HG03342 (cell line): ENCODE results near the gene ANK3.

Experiments
- ATAC-seq: cut with Tn5 transposase; IDR thresholded peaks from one replicate; pipeline ENCODE4 v1.9.1; 2021; ENCODE audit warnings: mild to moderate bottlenecking, moderate library complexity; ENCODE audit not compliant: unreplicated experiment

The ANK3 gene

DNA sequence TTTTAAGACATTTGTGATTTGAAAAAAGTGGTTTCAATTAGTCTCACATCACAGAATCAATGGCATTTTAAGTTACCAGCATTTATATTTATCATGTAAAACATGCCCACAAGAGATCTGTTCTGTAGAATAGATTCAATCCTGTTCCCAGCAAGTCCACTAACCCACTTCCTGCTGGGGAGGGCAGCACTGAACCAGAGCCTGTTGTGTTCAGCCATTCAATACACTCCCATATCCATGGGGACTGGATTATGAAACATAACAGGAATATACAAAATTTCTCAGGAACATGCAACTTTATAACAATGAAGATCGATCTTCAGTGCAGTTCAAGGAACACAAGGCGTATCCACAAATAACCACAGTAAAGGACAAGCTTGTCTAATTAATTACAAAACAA is 24.4 kb upstream of the ANK3 start:
- ATAC-seq = no peak

DNA sequence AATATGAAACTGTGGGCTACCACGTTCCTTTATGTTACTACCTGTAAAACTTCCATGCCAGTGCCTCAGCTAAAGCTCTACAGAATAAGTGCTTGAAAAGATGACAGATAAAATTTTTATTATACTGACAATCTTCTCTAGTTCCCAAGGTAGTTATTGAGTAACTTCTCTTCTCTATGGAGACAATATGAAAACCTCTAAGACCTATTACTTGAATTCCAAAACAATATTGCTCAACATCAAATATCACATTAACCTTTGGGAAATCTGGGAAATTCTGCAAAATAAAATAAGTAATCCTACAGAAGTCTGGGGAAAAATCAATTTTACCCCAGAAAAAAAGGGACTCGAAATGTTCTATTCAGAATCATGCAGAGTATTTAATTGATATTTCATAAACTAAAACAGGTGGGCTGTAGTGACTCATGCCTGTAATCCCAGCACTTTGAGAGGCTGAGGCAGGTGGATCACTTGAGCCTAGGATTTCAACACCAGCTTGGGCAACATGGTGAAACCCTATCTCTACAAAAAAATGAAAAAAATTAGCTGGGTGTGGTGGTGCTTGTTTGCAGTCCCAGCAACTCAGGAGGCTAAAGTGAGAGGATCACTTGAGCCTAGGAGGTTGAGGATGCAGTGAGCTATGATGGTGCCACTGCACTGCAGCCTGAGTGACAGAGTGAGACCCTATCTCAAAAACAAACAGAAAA is 23.8 kb upstream of the ANK3 start:
- ATAC-seq = no peak

DNA sequence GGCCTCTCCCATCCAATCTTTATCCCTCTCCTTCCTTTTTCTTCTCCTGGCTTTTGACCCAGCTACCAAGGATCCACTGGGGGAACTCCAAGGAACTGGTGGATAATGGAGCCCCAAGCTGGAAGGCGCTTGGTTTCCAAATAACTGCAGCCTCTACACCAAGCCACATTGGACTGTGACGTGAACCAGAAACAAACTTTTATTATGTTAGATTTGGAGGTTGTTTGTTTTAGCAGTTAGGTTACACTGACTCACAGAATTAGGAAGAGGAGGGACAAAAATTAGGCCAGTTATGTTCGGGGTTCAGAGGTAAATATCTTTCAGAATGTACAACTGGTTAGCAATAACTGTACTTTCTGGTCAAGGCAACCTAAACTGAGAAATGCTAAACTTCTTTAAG is 21.3 kb upstream of the ANK3 start:
- no peak for ATAC-seq

DNA sequence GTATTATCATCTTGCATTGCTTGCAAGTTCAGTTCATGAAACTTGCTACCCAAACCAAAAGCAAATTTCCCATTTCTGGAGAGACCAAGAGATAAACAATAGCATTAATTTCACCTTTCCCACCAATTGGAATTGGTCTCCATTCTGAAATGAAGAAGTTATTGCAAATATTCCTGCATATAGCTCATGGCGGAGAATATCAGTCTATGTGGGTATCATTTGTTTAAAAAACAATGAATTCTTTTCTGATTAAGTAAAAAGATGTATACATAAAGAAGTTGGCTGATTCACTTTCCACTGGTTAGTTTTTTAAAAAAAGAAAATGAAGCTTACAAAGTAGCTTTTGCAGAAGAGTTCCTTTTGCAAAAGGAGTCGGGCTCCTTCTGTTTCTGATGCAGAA is 19.5 kb upstream of the ANK3 start:
- no peak for ATAC-seq

DNA sequence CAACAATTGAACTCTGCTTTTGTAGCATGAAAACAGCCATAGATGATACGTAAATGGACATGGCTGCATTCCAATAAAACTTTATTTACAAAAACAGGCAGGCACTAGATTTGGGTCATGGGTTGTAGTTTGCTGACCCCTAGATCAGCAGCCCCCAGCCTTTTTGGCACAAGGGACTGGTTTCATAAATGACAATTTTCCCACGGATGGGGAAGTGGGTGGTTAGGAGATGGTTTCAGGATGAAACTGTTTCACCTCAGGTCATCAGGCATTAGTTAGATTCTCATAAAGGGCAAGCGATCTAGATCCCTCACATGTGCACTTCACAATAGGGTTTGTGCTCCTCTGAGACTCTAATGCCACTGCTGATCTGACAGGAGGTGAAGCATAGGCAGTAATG is 16.5 kb upstream of the ANK3 start:
- no peak for ATAC-seq

DNA sequence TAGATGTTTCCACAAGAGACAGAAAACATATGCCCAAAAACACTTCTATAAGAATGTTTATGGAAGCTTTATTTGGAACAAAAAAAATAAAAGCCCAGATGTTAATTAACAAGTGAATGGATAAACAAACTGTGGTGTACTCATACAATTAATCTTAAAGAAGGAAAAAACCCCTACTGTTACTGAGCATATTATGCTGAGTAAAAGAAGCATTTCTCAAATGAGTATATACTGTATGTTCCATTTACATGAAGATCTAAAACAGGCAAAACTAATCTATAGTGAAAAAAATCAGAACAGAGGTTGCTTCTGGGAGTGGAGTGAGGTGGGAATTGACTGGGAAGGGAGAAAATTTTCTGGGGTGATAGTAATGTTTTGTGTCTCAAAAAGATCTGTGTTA is 15.5 kb upstream of the ANK3 start:
- ATAC-seq = no peak

DNA sequence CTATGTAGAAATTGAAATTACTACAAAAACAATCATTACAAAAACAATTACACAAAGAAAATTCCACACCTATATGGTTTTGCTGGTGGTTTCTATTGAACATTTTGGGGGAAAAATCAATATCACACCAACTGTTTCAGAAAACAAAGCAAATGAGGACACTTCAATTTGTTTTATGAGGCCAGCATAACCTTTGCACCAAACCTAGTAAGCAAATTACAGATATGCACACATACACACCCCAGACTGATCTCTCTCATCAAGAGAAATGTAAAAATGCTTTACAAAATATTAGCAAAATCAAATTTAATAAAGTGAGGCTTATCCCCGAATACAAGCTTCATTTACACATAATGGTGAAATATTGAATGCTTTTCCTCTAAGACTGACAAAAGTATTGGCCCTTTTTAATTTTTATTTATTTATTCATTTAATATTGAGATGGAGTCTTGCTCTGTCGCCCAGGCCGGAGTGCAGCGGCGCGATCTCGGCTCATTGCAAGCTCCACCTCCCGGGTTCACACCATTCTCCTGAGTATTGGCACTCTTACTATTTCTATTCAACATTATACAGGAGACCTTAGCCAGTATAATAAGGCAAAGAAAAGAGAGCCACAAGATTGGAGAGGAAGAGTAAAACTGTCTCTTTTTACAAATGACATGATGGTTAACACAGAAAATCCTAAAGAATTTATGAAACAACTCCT is 13.6 kb upstream of the ANK3 start:
- no peak for ATAC-seq

DNA sequence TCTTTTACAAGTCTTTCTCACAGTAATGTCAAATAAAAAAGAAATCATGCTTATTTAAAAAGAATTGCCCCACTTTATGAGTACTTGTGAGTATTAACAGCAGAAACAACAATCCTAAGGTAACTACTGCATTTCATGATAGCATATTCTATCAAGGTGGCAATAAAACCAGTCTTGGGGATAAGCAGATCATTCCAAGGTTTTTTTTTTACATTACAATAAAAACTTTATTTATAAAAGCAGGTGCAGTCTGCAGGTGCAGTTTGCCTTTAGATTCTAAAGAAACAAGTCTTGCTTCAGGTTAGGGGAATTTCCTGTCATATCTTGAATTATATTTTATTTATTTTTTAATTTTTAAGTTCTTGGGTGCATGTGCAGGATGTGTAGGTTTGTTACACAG is 10.7 kb upstream of the ANK3 start:
- no peak for ATAC-seq

DNA sequence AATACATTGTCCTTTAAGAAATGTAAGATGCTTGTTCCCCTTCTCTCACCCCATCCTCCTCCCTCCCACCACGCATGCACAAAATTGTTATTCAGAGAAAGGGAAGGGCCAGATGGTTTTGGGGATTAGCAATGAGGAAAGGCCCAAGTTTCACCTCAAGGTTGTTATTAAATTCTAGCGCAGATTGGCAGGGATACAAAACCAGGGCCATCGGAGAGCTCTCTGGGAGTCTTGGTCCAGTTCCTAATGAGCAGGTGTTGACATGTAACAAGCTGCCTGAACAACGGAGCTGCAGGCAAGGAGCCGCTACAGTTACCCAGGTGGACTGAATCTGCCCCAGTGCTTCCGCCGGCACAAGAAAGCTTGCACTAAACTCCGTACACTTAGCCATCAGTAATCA is 9.7 kb upstream of the ANK3 start:
- ATAC-seq = no peak

DNA sequence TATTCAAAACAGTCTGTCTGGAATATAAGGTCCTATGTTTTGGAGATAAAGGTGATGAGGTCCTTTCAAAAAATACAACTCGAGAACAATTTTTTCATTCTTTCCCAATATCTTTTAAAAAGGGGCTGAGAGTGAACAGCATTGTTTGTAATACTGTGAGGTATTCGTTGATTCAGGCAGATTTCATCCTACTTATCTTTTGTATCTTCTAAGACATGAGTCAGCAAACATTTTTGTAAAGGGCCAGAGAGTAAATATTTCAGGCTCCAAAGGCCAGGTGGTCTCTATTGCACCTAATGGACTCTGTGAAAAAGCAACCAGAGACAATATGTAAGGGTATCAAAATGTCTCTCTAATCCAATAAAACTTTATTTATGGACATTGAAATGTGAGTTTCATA is 8.1 kb upstream of the ANK3 start:
- no peak for ATAC-seq

DNA sequence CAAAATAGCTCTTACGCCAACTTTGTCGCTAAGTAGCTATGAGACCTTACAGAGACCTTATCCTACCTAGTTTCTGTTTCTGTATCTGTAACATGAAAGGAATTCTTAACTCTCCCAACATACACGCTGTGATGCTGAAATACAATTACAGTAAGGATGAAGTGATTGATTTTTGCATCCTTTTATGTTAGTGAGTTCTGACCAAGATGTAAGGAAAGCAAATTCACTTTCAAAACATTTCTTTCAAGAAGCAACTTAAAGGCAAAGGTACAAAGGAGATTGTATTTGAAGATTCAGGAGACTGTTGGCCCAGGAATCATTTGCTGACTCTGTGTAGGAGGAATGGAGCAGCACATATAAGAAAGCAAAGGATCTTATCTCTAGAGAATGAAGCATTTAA is 7.1 kb upstream of the ANK3 start:
- ATAC-seq = no peak

DNA sequence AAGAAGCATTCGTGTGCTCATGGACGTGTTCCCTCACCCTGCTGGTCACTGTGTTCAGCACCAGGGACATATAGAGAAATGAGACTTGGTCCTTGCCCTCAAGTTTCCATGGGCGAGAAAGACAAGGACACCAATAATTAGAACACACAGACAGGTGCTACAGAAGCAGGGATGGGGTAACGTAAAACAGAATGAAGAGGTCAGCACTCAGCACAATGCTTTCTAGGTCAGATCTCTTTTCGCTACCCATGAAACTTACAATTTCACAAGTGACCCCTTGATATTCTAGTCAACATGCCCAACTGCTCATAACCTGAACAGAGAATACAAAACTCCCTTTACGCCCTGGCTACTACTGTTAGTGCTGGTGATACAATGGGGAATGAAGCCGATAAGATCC is 6.0 kb upstream of the ANK3 start:
- no peak for ATAC-seq

DNA sequence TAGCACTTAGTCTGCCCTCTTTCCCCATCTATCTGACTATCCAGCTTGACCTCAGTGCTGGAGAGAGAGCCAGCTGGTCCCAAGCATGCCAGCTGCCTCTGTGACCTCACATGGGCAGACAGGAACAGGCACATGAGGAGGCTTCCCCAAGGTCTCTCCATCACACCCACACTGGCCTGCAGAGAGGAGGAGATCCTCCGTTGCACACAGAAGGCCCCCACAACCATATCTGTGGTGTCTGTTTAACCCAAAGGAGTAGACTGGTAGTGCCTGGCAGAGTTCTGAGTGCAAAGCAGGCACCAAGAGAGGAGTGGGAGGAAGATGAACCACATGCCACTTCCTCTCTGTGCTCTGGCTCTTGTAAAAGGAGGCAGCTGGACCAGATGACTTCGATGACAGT is 4.8 kb upstream of the ANK3 start:
- no peak for ATAC-seq

DNA sequence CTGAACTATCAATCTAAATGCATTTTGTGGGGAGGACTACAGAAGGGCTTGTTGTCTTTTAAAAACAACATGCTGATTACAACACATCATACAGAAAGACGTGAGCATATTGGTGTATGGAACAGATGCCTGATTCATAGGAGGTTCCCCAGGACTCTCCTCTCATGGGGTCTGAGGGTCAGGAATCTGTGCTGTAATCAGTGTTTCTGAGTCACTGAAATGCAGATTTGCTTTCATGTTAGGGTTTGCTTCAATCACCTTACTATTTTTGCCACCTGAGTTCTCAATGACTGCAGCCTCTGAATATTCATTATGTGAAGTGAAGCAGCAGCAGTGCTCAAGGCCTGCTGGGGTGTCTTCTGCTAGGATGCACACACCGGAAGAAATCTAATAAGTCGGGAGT is 550 bp upstream of the ANK3 start:
- ATAC-seq = no peak

DNA sequence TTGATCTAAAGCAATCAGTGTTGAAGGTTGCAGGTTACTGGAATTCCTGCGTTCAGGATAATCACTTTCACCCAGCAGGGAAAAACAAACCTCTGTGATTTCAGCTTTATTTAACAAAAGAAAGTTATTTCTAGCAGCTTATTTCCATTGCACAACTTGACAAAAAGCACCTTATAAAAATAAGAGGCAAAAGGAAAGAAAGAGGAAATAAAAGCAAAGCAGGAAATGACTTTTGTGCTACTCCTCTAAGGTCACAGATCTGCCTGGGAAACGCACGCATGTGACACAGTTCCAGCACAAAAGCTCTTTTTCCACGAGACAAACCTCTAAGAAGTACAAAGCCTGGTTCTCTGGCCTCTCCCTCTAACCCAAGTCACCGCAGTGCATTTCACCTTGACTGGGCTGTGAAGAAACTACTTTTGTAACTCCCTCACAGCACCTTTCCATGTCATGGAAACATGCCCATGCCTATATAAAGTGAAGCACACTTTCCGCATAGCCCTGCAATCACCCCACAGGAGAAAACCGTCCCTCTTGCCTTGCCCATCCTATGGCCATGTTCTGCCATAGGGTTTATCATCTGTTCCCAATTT is 870 bp downstream of the ANK3 start:
- no peak for ATAC-seq

DNA sequence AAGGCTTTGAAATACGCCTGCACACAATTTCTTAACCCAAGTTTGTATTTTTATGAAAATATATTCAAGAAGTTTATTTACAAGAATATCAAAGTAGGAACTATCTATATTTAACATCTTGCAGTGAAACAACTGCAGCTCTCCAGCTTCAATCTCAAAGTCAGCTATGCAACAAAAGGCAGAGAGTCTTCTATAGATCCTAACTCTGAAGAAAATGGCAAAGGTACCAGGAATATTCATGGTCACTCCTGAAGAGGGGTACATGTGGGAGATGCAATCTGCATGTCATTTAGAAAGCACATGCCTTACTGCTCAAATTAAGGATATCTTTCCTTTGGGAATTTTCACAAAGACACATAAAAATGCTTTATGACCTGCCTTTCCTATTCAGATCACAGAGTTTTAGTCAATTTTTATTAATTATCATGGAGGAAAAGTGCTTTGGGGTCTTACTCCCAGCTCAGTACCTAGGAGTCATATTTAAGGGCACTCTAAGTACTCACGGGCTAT is 1.5 kb downstream of the ANK3 start:
- no peak for ATAC-seq

DNA sequence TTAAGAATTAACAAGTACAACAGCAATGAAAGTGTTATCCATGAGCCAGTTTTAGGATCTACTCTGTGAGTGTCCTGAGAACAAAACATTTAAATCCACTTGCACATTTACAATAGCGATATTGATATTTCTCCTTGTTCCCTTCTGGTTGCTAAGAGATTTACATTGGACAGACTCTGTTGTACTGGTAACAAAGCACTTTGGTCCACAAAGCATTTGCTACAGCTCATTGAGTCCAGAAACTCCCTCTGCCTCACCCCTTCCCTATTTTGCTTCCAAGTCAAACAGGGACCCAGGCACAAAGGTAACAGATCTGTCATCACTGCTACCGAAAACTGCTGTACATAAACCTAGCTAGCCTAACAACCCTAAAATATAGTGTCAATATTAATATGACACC is 2.1 kb downstream of the ANK3 start:
- no peak for ATAC-seq

DNA sequence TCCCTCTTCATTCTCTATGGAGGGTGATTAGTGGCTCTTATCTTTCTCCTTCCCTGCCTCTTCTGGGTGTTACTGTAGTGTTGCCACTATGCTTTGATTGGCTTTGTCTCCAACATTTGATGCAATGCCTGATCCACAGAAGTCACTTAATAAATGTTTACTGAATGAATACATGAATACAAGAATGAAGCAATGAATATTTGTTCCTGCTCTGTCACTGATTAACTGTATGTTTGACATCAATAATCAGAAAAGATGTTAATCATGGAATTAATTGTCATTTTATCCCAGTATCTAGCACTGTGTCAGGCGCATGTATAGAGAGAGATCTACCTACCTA is 4.3 kb downstream of the ANK3 start:
- no peak for ATAC-seq

DNA sequence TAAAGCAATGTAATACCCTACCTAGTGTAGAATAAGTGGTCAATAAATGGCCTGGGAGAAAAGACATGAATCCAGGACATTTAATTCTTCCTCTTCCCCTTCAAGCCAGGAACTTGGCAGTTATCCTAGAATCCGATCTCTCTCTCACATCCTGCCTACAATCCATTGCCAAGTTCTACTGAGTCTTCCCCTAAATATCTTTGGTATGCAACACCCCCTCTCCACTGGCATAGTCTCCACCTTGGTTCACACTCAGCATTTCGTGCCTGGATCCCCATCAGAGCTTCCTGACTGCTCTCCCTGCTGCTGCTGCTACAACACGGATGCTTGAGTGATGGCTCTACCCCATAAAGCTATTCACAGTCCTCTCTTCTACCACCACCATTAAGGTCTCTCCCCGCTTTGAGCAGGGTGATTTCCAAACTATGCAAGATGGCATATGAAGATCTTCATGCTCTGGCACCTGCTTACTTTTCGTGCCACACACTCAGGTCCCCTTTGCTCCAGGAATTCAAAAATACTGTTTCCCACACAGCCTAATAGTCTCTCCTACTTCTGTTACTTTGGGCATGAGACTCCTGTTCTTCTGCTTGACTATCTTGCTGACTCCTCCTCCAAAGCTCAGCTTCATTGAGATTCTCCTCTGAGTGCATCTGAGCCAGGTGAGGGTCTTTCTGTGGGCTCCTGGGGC is 4.8 kb downstream of the ANK3 start:
- ATAC-seq = no peak

DNA sequence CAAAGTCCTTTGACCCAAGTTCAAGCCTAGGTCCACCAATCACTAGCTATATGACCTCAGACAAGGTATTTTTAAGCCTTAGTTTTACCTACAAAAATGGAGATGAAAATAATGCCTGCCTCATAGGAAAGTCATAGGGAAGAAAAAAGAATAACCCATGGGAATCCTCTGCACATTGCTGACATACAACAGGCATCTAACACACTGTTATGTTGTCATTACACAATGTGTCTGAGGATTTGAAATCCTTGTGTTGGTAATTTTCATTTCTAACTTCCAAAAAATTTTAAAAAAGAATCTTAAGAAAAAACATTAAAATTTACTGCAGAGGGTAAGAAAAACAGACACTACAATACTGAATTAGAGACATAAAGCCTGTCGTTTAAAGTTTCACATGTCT is 5.7 kb downstream of the ANK3 start:
- ATAC-seq = no peak

DNA sequence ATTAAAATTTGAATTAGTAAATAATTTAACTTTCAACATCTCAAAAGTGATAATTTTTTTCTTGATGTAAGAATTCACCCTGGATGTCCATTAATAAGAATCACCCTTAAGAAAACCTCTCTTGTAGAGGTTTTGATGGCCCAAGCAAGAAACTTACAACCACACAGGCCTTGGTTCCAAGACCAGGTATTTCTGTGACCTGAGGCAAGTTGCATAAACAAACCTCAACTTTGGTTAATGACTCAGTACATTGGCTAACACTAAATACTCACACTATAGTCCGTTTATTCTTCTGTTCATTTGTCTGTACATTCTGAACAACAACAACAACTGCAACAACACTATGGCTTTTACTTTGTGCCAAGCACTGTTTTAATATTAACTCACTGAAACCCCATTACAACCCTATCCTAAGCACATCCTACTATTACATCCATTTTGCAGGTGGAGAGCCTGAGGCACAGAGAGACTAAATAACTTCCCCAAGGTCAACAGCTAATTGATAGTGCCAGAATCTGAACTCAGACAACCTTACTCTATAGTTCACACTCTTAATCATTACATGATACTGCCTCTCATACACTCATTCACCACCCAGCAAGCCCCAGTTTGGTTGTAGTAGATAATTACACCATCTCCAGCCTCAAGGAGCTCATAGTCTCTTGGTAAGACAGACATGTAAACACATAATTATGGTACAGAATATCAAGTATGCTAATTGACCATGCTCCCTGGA is 6.6 kb downstream of the ANK3 start:
- ATAC-seq = no peak
